IMR-90 (cell line): Measurements from ENCODE around the gene LARP1B. TPM values are rescaled to one million over a fixed set of nuclear protein-coding genes. Genes with fewer than 3 reads are reported as not detected.
"Not testable (repeated sequence)": the region's sequence is repeated elsewhere in the genome, so short reads cannot be mapped to it uniquely, and the experiment has no call there.

Source experiments
- ATAC-seq: fragments of 200-7000 bp; cut with Tn5 transposase; 2 replicates; pipeline ENCODE4 v1.9.1; 2020; ENCODE audit warnings: low read depth, mild to moderate bottlenecking, moderate library complexity
- BruUV-seq: library from RNA; stranded (reverse); fragments of 400-500 nt; replicated peaks from 2 replicates; lab custom pipeline; 2021; lab: Mats Ljungman, UMichigan
- CTCF ChIA-PET: fragments of 300-600 bp; formaldehyde crosslinking; extraction: SDS; loops from one replicate; lab custom pipeline; 2021; ENCODE audit warnings: antibody characterized with exemption; lab: Yijun Ruan, JAX
- POLR2A ChIA-PET: fragments of 300-600 bp; sonication (Branson Sonifier 250); formaldehyde crosslinking; loops from one replicate; lab custom pipeline; 2022; ENCODE audit warnings: antibody characterized with exemption; ENCODE audit not compliant: unreplicated experiment; lab: Charles Lee
- DNase-seq: peaks from one replicate; pipeline ENCODE4 v3.0.0; 2013
- H2AFZ ChIP-seq: replicated peaks from 2 replicates; pipeline ENCODE3; 2013; ENCODE audit warnings: low read length, mild to moderate bottlenecking; ENCODE audit not compliant: poor library complexity
- H2AK5ac ChIP-seq: 2 replicates; pipeline ENCODE4 v1.6.1; 2013; ENCODE audit warnings: low read depth, low read length, inconsistent platforms
- H2AK9ac ChIP-seq: replicated peaks from 2 replicates; pipeline ENCODE3; 2013; ENCODE audit warnings: mild to moderate bottlenecking, low read depth, low read length, moderate library complexity; ENCODE audit not compliant: poor library complexity
- H2BK120ac ChIP-seq: 2 replicates; pipeline ENCODE4 v1.6.1; 2013; ENCODE audit warnings: low read depth, low read length, inconsistent platforms
- H2BK15ac ChIP-seq: 3 replicates; pipeline ENCODE4 v1.6.1; 2013; ENCODE audit warnings: low read depth, low read length, inconsistent platforms
- H2BK20ac ChIP-seq: 2 replicates; pipeline ENCODE4 v1.6.1; 2013; ENCODE audit warnings: low read depth, mild to moderate bottlenecking, inconsistent platforms, low read length, moderate library complexity
- H2BK5ac ChIP-seq: 2 replicates; pipeline ENCODE4 v1.6.1; 2013; ENCODE audit warnings: mild to moderate bottlenecking, low read depth, low read length, inconsistent platforms; ENCODE audit not compliant: poor library complexity, severe bottlenecking
- H3K14ac ChIP-seq: replicated peaks from 2 replicates; pipeline ENCODE4 v1.6.1; 2013; ENCODE audit warnings: low read depth, low read length, inconsistent platforms
- H3K18ac ChIP-seq: 2 replicates; pipeline ENCODE4 v1.6.1; 2013; ENCODE audit warnings: low read depth, low read length, control low read depth
- H3K23ac ChIP-seq: 2 replicates; pipeline ENCODE4 v1.6.1; 2013; ENCODE audit warnings: low read depth, low read length, inconsistent platforms
- H3K27ac ChIP-seq: 2 replicates; pipeline ENCODE4 v1.5.1; 2013; ENCODE audit warnings: mild to moderate bottlenecking, control low read depth, low read length; ENCODE audit not compliant: insufficient read depth
- H3K27me3 ChIP-seq: 2 replicates; pipeline ENCODE4 v1.6.1; 2013; ENCODE audit warnings: low read length; ENCODE audit not compliant: control insufficient read depth, insufficient read depth
- H3K36me3 ChIP-seq: 2 replicates; pipeline ENCODE4 v1.6.1; 2013; ENCODE audit warnings: low read length, mixed read lengths; ENCODE audit not compliant: control insufficient read depth, insufficient read depth
- H3K4ac ChIP-seq: 2 replicates; pipeline ENCODE4 v1.6.1; 2013; ENCODE audit warnings: low read depth, low read length, inconsistent platforms
- H3K4me1 ChIP-seq: 2 replicates; pipeline ENCODE4 v1.6.1; 2013; ENCODE audit warnings: low read length, mixed read lengths; ENCODE audit not compliant: control insufficient read depth, insufficient read depth
- H3K4me2 ChIP-seq: 2 replicates; pipeline ENCODE4 v1.6.1; 2013; ENCODE audit warnings: low read depth, mild to moderate bottlenecking, control low read depth, low read length, moderate library complexity
- H3K4me3 ChIP-seq: 2 replicates; pipeline ENCODE4 v1.5.1; 2013; ENCODE audit warnings: low read depth, mild to moderate bottlenecking, control low read depth, low read length, moderate library complexity; ENCODE audit not compliant: insufficient read depth
- H3K56ac ChIP-seq: 2 replicates; pipeline ENCODE4 v1.6.1; 2013; ENCODE audit warnings: low read length, inconsistent platforms; ENCODE audit not compliant: insufficient read depth; ENCODE audit errors: extremely low read depth
- H3K79me1 ChIP-seq, 2 experiments: 2 replicates each; pipeline ENCODE4 v1.6.1; 2013; ENCODE audit warnings: low read length in 2 of 2, inconsistent platforms in 1 of 2, low read depth in 1 of 2
- H3K9ac ChIP-seq: 2 replicates; pipeline ENCODE4 v1.6.1; 2013; ENCODE audit warnings: low read depth, low read length, control low read depth
- H3K9me1 ChIP-seq: 2 replicates; pipeline ENCODE4 v1.6.1; 2013; ENCODE audit warnings: low read length, inconsistent platforms; ENCODE audit not compliant: insufficient read depth
- H3K9me3 ChIP-seq: 2 replicates; pipeline ENCODE4 v1.6.1; 2013; ENCODE audit warnings: low read length; ENCODE audit not compliant: control insufficient read depth, insufficient read depth
- H4K20me1 ChIP-seq: 2 replicates; pipeline ENCODE4 v1.6.1; 2013; ENCODE audit warnings: low read length, inconsistent platforms; ENCODE audit not compliant: insufficient read depth
- H4K5ac ChIP-seq: 2 replicates; pipeline ENCODE4 v1.6.1; 2013; ENCODE audit warnings: mild to moderate bottlenecking, low read depth, low read length, control low read depth
- H4K8ac ChIP-seq, 2 experiments: 2 replicates each; pipeline ENCODE4 v1.6.1; 2013; ENCODE audit warnings: low read depth in 2 of 2, low read length in 2 of 2, control low read depth in 1 of 2, inconsistent platforms in 1 of 2
- H4K91ac ChIP-seq: 2 replicates; pipeline ENCODE4 v1.6.1; 2013; ENCODE audit warnings: low read depth, low read length, inconsistent platforms; ENCODE audit not compliant: insufficient read depth
- BHLHE40 ChIP-seq: fragments of 150-350 bp; IDR thresholded peaks from 2 replicates; pipeline ENCODE4 v1.6.1; 2016; ENCODE audit warnings: mild to moderate bottlenecking, low read depth, low read length
- ELK1 ChIP-seq: fragments of 150-350 bp; IDR thresholded peaks from 2 replicates; pipeline ENCODE4 v1.6.1; 2016; ENCODE audit warnings: low read depth, mild to moderate bottlenecking, low read length, moderate library complexity, borderline replicate concordance
- RFX5 ChIP-seq: IDR thresholded peaks from 2 replicates; pipeline ENCODE4 v1.8.0; 2012; ENCODE audit warnings: low read depth, mild to moderate bottlenecking, low read length, moderate library complexity
- USF2 ChIP-seq: fragments of 150-350 bp; IDR thresholded peaks from 2 replicates; pipeline ENCODE4 v1.6.1; 2017; ENCODE audit warnings: mild to moderate bottlenecking, antibody characterized with exemption, low read length, low read depth
- WGBS, 2 experiments: methylation state at CpG; one replicate each; pipeline versions ENCODE4 v1.1.5 to v1.1.7; 2013; ENCODE audit warnings: missing lambda C conversion rate in 2 of 2; ENCODE audit not compliant: insufficient read length in 1 of 2; ENCODE audit errors: extremely low coverage in 2 of 2; 5-methylcytosine and 5-hydroxymethylcytosine counted together
- dilution Hi-C: fragments of 300-500 bp; cut with HindIII; formaldehyde crosslinking; loops from one replicate; pipeline ENCODE4 v1.14.3; 2018; ENCODE audit warnings: low sequenced_read_pairs; ENCODE audit not compliant: unreplicated experiment
- in situ Hi-C: fragments of 300-500 bp; cut with MboI; formaldehyde crosslinking; loops from 3 replicates; pipeline ENCODE4 v1.14.3; 2019; ENCODE audit warnings: low sequenced_read_pairs, inconsistent platforms, mixed read lengths
- intact Hi-C: fragments of 100-400 bp; cut with micrococcal nuclease; formaldehyde crosslinking; loops from 2 replicates; pipeline ENCODE4 v1.10.0; 2022
- polyA plus RNA-seq, 3 experiments: library from polyadenylated mRNA; depleted of rRNA; stranded (reverse); fragments of >200 nt; gene quantifications; 2 replicates each; pipeline ENCODE4 v1.2.3, GENCODE V29; 2012; ENCODE audit warnings: low replicate concordance in 1 of 3
- total RNA-seq: library from RNA; depleted of rRNA; stranded (reverse); fragments of >200 nt; gene quantifications from 2 replicates; pipeline ENCODE4 v1.2.3, GENCODE V29; 2012

Gene LARP1B
- total and polyA plus RNA-seq, 2 of the 4 experiments (the other 2 are of a cell fraction) = 8.8 to 11.1 TPM

GRCh38 chr4:128155874-128156456 is 94.9 kb downstream of the LARP1B start:
- Histone ChIP-seq H4K20me1 (no peaks in the 10 kb centered on the region), H2BK15ac (no peak overlapping the region), H4K91ac (no peak overlapping the region), H3K4me2 (no peak overlapping the region), H3K9me3 (no peaks in the 10 kb centered on the region), H3K18ac (no peak overlapping the region; the same call in 1 of the 2 replicates), H2BK120ac (no peak overlapping the region), H3K27me3 (no peaks in the 10 kb centered on the region), H3K36me3 (peaks cover 7% of the 10 kb centered on the region), H3K27ac (no peak overlapping the region), H2BK5ac (no peak overlapping the region), H3K9me1 (no peaks in the 10 kb centered on the region; the same call in 1 of the 2 replicates), H3K23ac (no peak overlapping the region), H3K4me3 (no peak overlapping the region), H2BK20ac (no peak overlapping the region), H3K4ac (no peak overlapping the region; the same call in 1 of the 2 replicates), H3K79me1 (no peaks in the 10 kb centered on the region), H2AFZ (no peak overlapping the region), H4K5ac (no peak overlapping the region), H4K8ac (no peak overlapping the region), H3K9ac (no peak overlapping the region), H3K4me1 (peaks cover 6% of the 10 kb centered on the region), H3K56ac (no peak overlapping the region), H2AK9ac (no peak overlapping the region), H3K14ac (no peak overlapping the region; the same call in 1 of the 2 replicates), H2AK5ac (peak overlapping the region; percentile 35; the same call in 1 of the 2 replicates)
- WGBS, 2 experiments = 97% methylated on average over 4 of the region's 10 CpGs; no CpG with 5 or more reads in 1 of the 2 experiments
- ChIA-PET CTCF (interaction anchor here (1.0 kb wide), 1 partner anchor 13 kb away, joined by 3 read pairs; no protein-coding TSS in a partner anchor), POLR2A (interaction anchor here (0.6 kb wide), 2 partner anchors 129 to 150 kb away, joined by 4 to 8 read pairs; no protein-coding TSS in a partner anchor)
- DNase-seq (no peak), ATAC-seq (no peak)
- in situ Hi-C loops = no loop called here
- intact Hi-C loops = no loop called here
- TF ChIP-seq USF2 (no peak), ELK1 (no peak), RFX5 (no peak), BHLHE40 (no peak)
- no TSS peak for BruUV-seq
- dilution Hi-C loops = no loop called here

- H3K56ac ChIP-seq, H3K4me1 ChIP-seq, H3K9me1 ChIP-seq, H4K20me1 ChIP-seq, H2BK15ac ChIP-seq, H4K8ac ChIP-seq, H2BK5ac ChIP-seq, ATAC-seq, H3K4me2 ChIP-seq, H3K9me3 ChIP-seq, H2BK20ac ChIP-seq, H3K9ac ChIP-seq, H2BK120ac ChIP-seq, H3K36me3 ChIP-seq, intact Hi-C loops, H3K4me3 ChIP-seq, H4K91ac ChIP-seq, H3K4ac ChIP-seq, DNase-seq, H3K23ac ChIP-seq, in situ Hi-C loops, H3K79me1 ChIP-seq, H2AK9ac ChIP-seq, dilution Hi-C loops, H2AFZ ChIP-seq, H3K18ac ChIP-seq, H3K27me3 ChIP-seq, H2AK5ac ChIP-seq, BruUV-seq, H3K14ac ChIP-seq, H4K5ac ChIP-seq: not testable (repeated sequence)
- H3K27ac ChIP-seq = peak overlapping the region; percentile 46; the same call in 1 of the 2 replicates
- 83% methylated on average over 1 of the region's 3 CpGs; no CpG with 5 or more reads in 1 of the 2 experiments for WGBS, 2 experiments
- ChIA-PET CTCF (interaction anchor here (1.0 kb wide), 1 partner anchor 13 kb away, joined by 3 read pairs; no protein-coding TSS in a partner anchor), POLR2A (interaction anchor here (0.6 kb wide), 2 partner anchors 129 to 149 kb away, joined by 4 to 8 read pairs; no protein-coding TSS in a partner anchor)
These were observed 95.4 kb downstream of the LARP1B start for GRCh38 chr4:128156472-128156871.
